Non-pigmented ciliary epithelial cell (primary cell): ENCODE data around the gene PRM1.

ENCODE experiments used
- DNase-seq: peaks from one replicate; pipeline ENCODE4 v3.0.0-alpha.2; 2010; ENCODE audit warnings: low read depth

PRM1 gene

GRCh38 chr16:11253995-11254912, 26.9 kb downstream of the PRM1 start:
- DNase-seq: no peak

- no peak for DNase-seq
Observed at GRCh38 chr16:11253009-11253994, 27.8 kb downstream of the PRM1 start.

- DNase-seq: no peak
Observed at GRCh38 chr16:11252482-11252931, 28.6 kb downstream of the PRM1 start.

GRCh38 chr16:11251525-11252481, 29.3 kb downstream of the PRM1 start:
- peak; percentile 55 for DNase-seq

- no peak for DNase-seq
Observed at GRCh38 chr16:11250786-11251524, 30.2 kb downstream of the PRM1 start.

- no peak for DNase-seq
Observed at GRCh38 chr16:11250091-11250785, 30.9 kb downstream of the PRM1 start.

- DNase-seq: no peak
Observed at GRCh38 chr16:11249233-11250061, 31.7 kb downstream of the PRM1 start.

- DNase-seq: no peak
Observed at GRCh38 chr16:11248133-11248532, 33.0 kb downstream of the PRM1 start.

GRCh38 chr16:11245988-11246387, 35.1 kb downstream of the PRM1 start:
- DNase-seq: no peak

GRCh38 chr16:11245222-11245737, 35.9 kb downstream of the PRM1 start:
- no peak for DNase-seq

- DNase-seq: no peak
Observed at GRCh38 chr16:11242658-11243057, 38.5 kb downstream of the PRM1 start.

- DNase-seq: no peak
Observed at GRCh38 chr16:11241480-11242204, 39.5 kb downstream of the PRM1 start.

- DNase-seq: no peak
Observed at GRCh38 chr16:11240636-11241473, 40.3 kb downstream of the PRM1 start.

- DNase-seq: no peak
Observed at GRCh38 chr16:11239644-11240632, 41.2 kb downstream of the PRM1 start.

GRCh38 chr16:11238272-11239202, 42.6 kb downstream of the PRM1 start:
- DNase-seq: no peak
